Neutrophil (primary cell): Measurements from ENCODE around the gene PRSS53.

Experiments used
- H3K27ac ChIP-seq: fragments of 200-600 bp; sonication (generic); 2 replicates; pipeline ENCODE4 v1.5.1; 2016; ENCODE audit warnings: mild to moderate bottlenecking, moderate library complexity
- H3K27me3 ChIP-seq: fragments of 200-600 bp; sonication (generic); 2 replicates; pipeline ENCODE4 v1.6.0; 2016; ENCODE audit warnings: mild to moderate bottlenecking
- H3K36me3 ChIP-seq: fragments of 200-600 bp; sonication (generic); 2 replicates; pipeline ENCODE4 v1.5.1; 2017
- H3K4me1 ChIP-seq, 2 experiments: fragments of 200-600 bp in 1 of 2; sonication (generic) in 1 of 2; 1 replicate in 1 of 2; 2 replicates in 1 of 2; pipeline versions ENCODE4 v1.5.1 to v1.6.1; 2013 to 2016; ENCODE audit warnings: low read depth in 1 of 2, low read length in 1 of 2, mild to moderate bottlenecking in 1 of 2, moderate library complexity in 1 of 2; ENCODE audit not compliant: control insufficient read depth in 1 of 2, insufficient read depth in 1 of 2
- H3K4me3 ChIP-seq, 2 experiments: fragments of 200-600 bp in 1 of 2; sonication (generic) in 1 of 2; 1 replicate in 1 of 2; 2 replicates in 1 of 2; pipeline ENCODE4 v1.5.1; 2013 to 2016; ENCODE audit warnings: low read depth in 1 of 2, low read length in 1 of 2, mild to moderate bottlenecking in 1 of 2, moderate library complexity in 1 of 2
- H3K9me3 ChIP-seq: fragments of 200-600 bp; sonication (generic); 2 replicates; pipeline ENCODE4 v1.5.1; 2016
- CTCF ChIP-seq: fragments of 200-600 bp; sonication (generic); IDR thresholded peaks from 2 replicates; pipeline ENCODE4 v1.5.1; 2016; ENCODE audit warnings: antibody characterized with exemption

The PRSS53 gene

GRCh38 chr16:31113121-31114120 lies 24.7 kb upstream of the PRSS53 start:
- TF ChIP-seq CTCF: no peak
- H3K4me1 ChIP-seq: peaks cover 46 to 57% of the 10 kb centered on the region in 2 experiments

GRCh38 chr16:31112711-31113110 lies 24.0 kb upstream of the PRSS53 start:
- no peaks in the 10 kb centered on the region for H3K27me3 ChIP-seq
- peaks cover 45 to 57% of the 10 kb centered on the region in 2 experiments for H3K4me1 ChIP-seq
- peak overlapping the region; percentile 93 for H3K27ac ChIP-seq
- H3K36me3 ChIP-seq: peaks cover 37% of the 10 kb centered on the region
- no peak for TF ChIP-seq CTCF
- H3K4me3 ChIP-seq: peak overlapping the region in 1 of 2 experiments; percentile 43
- H3K9me3 ChIP-seq: no peaks in the 10 kb centered on the region

More at GRCh38 chr16:31113121-31114120, 24.7 kb upstream of the PRSS53 start:
- no peaks in the 10 kb centered on the region for H3K9me3 ChIP-seq
- peak overlapping the region; percentile 93 for H3K27ac ChIP-seq
- peak overlapping the region; percentile 1 to 43 for H3K4me3 ChIP-seq
- no peaks in the 10 kb centered on the region for H3K27me3 ChIP-seq
- H3K36me3 ChIP-seq: peaks cover 37% of the 10 kb centered on the region

DNA sequence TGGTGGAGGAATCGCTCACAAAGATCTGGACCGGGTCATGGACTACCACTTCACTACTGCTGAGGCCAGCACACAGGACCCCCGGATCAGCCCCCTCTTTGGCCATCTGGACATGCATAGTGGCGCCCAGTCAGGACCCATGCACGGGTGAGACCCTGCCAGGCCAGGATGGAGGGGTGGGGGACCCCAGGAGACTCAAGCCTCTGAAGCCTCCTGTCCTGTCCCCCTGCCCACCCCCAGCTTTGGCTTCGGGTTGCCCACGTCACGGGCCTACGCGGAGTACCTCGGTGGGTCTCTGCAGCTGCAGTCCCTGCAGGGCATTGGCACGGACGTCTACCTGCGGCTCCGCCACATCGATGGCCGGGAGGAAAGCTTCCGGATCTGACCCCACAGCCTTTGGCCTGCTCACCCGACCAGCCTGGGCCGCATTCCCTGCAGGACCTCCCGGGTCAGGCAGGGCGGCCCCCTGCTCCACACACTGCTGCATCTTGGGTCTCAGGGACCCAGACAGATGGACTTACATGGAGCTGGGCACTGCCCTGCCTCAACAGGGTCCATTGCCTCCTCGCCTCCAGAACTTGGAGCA lies 23.2 kb upstream of the PRSS53 start:
- Histone ChIP-seq H3K4me3 (no peak overlapping the region), H3K36me3 (peaks cover 37% of the 10 kb centered on the region), H3K27ac (peak overlapping the region; percentile 93), H3K9me3 (no peaks in the 10 kb centered on the region), H3K4me1 (peaks cover 45 to 55% of the 10 kb centered on the region in 2 experiments), H3K27me3 (no peaks in the 10 kb centered on the region)
- TF ChIP-seq CTCF: no peak

DNA sequence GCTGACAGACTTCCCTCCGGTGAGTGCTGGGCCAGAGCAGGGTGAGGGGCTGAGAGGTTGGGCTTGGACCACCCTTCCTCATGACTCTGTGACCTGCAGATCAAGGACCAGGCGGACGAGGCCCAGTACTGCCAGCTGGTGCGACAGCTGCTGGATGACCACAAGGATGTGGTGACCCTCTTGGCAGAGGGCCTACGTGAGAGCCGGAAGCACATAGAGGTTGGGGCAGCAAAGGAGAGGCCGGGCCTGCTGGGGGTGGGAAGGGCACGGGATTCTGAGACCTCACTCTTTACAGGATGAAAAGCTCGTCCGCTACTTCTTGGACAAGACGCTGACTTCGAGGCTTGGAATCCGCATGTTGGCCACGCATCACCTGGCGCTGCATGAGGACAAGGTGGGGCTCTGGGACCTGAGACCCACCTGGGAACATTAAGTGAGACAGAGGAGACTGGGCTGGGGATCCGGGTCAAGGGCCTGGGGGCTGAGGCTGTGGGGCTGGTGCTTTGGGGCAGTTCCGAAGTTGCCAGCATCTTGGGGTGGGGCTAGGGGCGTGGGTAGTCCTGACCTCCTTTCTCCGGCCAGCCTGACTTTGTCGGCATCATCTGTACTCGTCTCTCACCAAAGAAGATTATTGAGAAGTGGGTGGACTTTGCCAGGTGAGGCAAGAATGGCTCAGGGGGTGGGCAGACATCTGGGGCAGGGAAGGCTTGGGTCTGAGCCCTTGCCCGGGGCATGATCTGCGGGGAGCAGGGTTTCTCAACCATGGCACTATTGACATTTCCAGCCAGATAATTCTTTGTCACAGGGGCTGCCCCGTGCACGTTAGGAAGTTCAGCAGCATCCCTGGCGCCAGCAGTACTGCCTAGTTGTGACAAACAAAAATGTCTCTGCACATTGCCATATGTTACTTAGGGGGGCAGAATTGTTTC lies 21.6 kb upstream of the PRSS53 start:
- Histone ChIP-seq H3K9me3 (no peaks in the 10 kb centered on the region), H3K27ac (peak overlapping the region; percentile 93), H3K36me3 (peaks cover 37% of the 10 kb centered on the region), H3K4me3 (no peak overlapping the region), H3K4me1 (peaks cover 42 to 52% of the 10 kb centered on the region in 2 experiments), H3K27me3 (no peaks in the 10 kb centered on the region)
- TF ChIP-seq CTCF: no peak

DNA sequence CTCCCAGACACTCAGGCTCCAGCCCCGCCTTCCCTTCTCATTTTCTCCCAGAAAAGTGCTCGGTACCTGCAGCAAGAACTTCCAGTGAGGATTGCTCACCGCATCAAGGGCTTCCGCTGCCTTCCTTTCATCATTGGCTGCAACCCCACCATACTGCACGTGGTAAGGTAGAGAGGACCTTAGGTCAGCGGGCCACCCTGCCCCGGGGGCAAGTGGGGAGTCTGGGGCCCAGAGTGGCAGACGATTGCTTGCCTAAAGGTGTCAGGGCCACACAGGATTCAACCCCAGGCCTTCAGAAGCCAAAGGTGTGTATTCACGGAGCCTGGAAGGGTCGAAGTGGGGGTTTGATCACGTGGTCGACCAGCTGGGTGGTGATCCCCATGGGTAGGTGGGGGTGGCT lies 20.9 kb upstream of the PRSS53 start:
- Histone ChIP-seq H3K36me3 (peaks cover 37% of the 10 kb centered on the region), H3K4me1 (peaks cover 40 to 52% of the 10 kb centered on the region in 2 experiments), H3K27ac (peak overlapping the region; percentile 93), H3K9me3 (no peaks in the 10 kb centered on the region), H3K4me3 (no peak overlapping the region), H3K27me3 (no peaks in the 10 kb centered on the region)
- no peak for TF ChIP-seq CTCF
